NB4 (cell line): ENCODE data around the gene DBP.

Source experiments
- DNase-seq: peaks from one replicate; pipeline ENCODE4 v3.0.0; 2010; ENCODE audit warnings: low read depth
- H3K4me3 ChIP-seq: one replicate; pipeline ENCODE4 v1.5.1; 2011; ENCODE audit warnings: mild to moderate bottlenecking, low read depth, low read length, moderate library complexity
- MYC ChIP-seq: IDR thresholded peaks from 2 replicates; pipeline ENCODE4 v1.6.1; 2011; ENCODE audit warnings: low read depth, low read length
- POLR2A ChIP-seq: IDR thresholded peaks from 2 replicates; pipeline ENCODE4 v1.6.1; 2011; ENCODE audit warnings: mild to moderate bottlenecking; ENCODE audit not compliant: insufficient read length; ENCODE audit errors: extremely low read depth
- TF ChIP-seq, protein P1 (sequence below): IDR thresholded peaks from one replicate; pipeline ENCODE4 v1.5.1; 2012; ENCODE audit warnings: low read depth, low read length
- TF ChIP-seq, protein P2 (sequence below): IDR thresholded peaks from 2 replicates; pipeline ENCODE4 v1.6.1; 2011; ENCODE audit warnings: low read depth, low read length

DBP gene

DNA sequence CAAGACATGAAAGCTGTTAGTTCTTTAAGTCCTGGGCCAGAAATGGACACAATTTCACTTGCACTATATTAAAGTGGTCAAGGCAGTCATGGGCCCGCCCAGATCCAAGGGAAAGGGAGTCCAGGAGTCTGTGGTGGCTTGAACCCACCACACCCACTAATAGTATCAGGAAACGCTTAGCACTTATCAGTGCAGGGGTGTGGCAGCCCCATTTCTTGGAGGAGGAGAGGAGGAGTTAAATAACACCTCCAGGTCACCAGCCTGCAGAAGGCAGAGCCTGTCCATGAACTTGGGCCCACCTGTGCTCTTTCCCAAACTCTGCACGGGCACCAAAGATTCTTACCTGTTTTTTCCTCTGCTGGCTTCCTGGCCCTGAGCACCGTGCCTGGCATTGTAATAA is 41.0 kb upstream of the DBP start:
- TF ChIP-seq MYC (no peak), POLR2A (no peak)
- TF ChIP-seq, protein P1, sequence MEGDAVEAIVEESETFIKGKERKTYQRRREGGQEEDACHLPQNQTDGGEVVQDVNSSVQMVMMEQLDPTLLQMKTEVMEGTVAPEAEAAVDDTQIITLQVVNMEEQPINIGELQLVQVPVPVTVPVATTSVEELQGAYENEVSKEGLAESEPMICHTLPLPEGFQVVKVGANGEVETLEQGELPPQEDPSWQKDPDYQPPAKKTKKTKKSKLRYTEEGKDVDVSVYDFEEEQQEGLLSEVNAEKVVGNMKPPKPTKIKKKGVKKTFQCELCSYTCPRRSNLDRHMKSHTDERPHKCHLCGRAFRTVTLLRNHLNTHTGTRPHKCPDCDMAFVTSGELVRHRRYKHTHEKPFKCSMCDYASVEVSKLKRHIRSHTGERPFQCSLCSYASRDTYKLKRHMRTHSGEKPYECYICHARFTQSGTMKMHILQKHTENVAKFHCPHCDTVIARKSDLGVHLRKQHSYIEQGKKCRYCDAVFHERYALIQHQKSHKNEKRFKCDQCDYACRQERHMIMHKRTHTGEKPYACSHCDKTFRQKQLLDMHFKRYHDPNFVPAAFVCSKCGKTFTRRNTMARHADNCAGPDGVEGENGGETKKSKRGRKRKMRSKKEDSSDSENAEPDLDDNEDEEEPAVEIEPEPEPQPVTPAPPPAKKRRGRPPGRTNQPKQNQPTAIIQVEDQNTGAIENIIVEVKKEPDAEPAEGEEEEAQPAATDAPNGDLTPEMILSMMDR = no peak
- TF ChIP-seq, protein P2, sequence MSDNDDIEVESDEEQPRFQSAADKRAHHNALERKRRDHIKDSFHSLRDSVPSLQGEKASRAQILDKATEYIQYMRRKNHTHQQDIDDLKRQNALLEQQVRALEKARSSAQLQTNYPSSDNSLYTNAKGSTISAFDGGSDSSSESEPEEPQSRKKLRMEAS = no peak
- H3K4me3 ChIP-seq = no peak overlapping the region
- DNase-seq = no peak

DNA sequence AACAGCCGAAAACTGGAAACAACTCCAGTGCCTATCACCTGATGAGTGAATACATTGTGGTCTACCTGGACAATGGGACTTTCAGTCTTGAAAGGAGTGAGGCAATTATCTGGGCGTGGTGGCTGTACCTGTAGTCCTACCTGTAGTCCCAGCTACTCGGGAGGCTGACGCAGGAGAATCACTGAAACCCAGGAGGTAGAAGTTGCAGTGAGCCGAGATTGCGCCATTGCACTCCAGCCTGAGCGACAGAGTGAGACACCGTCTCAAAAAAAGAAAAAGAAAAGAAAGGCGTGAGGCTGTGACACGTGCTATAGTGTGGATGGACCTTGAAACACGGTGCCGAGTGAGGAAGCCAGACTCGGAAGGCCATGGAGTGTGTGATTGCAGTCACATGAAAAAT is 39.7 kb upstream of the DBP start:
- TF ChIP-seq, protein P2 = peak; percentile 25; the same call in 1 of the 2 replicates
- TF ChIP-seq MYC = no peak
- H3K4me3 ChIP-seq = no peak overlapping the region
- DNase-seq = no peak

GRCh38 chr19:48676487-48676886 is 39.3 kb upstream of the DBP start:
- DNase-seq = no peak
- H3K4me3 ChIP-seq = no peak overlapping the region
- TF ChIP-seq, protein P1 = no peak
- TF ChIP-seq MYC (no peak), POLR2A (no peak)
- TF ChIP-seq, protein P2 = no peak

DNA sequence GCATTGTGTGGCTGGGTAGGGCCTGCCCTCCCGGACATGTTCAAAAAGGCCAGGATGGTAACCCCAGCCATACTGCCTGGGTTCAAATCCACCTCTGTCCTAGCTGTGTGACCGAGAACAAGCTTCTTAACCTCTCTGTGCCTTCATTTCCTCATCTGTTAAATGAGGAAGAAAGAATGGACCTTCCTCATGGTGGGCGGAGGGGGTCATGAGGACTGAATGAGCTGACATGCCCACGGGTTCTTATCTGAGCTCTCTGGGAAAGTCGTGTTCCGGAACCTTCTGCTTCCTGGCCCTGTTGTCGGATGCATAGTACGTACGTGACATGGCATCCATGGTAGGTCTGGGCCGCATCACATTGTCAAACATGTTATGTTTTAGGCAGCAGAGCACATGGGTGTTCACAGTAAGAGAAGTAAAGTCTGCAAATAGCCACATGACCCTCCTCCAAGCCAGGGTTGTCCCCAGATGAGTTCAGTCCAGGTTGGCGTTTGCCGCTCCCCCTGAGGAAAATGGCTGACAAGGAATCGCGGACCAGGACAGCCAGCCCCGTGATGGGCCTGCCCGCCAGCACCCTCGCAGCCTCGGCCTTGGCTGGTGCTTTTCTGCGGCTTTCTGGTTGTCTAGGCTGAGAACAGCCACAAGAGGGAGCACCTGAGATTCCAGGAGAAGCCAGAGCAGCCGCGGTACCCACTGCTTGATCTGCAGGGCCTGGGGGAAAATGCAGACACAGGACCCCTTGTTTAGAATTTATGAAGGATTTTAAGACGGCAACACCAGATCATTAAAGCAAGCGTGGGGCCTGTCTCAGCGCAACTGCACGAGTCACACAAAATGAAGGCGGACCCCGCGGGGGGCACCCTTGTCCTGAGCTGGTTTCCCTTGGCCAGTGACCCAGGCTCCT is 38.0 kb upstream of the DBP start:
- TF ChIP-seq, protein P2 = peak; percentile 86
- TF ChIP-seq, protein P1 = peak; percentile 100
- TF ChIP-seq POLR2A (no peak), MYC (peak; percentile 79; the same call in 1 of the 2 replicates)
- DNase-seq = peak; percentile 97
- H3K4me3 ChIP-seq = no peak overlapping the region

DNA sequence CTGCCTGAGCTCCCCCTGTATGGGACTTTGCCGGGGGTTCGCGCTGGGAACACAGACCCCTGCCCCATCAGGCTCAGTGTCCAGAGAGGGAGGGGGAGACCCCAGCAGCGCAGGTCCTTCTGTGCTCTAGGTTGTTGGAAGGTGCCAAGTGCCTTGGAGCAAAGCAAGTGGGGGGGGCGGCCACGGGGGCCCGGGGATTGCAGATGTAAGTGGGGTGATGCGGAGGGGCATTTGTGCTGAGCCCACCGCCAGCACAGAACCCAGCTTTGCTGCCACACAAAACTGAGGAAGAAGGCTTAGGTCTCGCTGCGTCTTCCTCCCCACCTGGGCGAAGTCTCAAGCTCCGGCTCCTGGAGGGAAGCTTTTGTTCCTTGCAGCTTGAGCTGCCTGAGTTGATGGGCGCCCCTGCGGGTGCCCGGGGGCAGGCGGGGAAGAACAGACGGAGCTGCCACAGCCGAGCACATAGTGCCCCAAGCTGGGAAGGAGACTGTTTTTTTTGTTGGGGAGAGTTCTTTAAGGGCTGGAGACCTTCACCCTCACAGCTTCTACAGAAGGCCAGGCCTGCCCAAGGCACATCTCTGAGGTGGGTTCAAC is 37.1 kb upstream of the DBP start:
- H3K4me3 ChIP-seq = no peak overlapping the region
- TF ChIP-seq, protein P2 = no peak
- TF ChIP-seq, protein P1 = no peak
- no peak for TF ChIP-seq POLR2A
- TF ChIP-seq MYC = no peak
- DNase-seq = no peak

- H3K4me3 ChIP-seq = no peak overlapping the region
- no peak for DNase-seq
- no peak for TF ChIP-seq POLR2A
- no peak for TF ChIP-seq MYC
- TF ChIP-seq, protein P2 = no peak
- TF ChIP-seq, protein P1 = no peak
Observed at GRCh38 chr19:48673436-48674100, 36.4 kb upstream of the DBP start.
